ENCODE data around the gene HOXA11. TPM values are rescaled to one million over a fixed set of nuclear protein-coding genes. Genes with fewer than 3 reads are reported as not detected.

HOXA11 gene
- total RNA-seq, 1 experiment from 2014 or later: not detected

DNA sequence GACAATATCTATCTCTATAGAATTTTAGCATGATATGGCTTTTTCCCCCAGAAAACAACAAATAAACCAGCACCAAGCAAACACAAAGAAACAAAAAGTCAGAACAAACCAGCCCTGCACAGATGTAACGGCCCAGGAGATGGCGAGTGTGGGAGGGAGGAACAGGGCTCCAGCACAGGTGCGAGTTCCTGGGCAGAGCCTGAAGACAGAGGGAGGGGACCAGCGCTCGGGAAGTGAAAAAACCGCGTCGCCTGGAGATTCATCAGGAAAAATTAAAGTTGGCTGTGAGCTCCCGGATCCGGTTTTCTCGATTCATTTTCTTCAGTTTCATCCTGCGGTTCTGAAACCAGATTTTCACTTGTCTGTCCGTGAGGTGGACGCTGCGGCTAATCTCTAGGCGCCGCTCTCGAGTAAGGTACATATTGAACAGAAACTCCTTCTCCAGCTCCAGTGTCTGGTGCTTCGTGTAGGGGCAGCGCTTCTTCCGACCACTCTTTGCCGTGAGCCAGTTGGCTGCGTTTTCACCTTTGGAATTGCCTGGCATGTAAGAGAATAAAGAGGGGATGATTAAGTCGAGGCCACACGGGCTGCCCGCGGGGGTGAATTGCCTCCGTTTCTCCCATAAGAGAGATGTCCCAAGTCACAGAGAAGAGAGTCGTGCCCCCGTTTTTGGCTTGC is 13.3 kb downstream of the HOXA11 start:
- ChIA-PET POLR2A (no interaction called here), CTCF (interaction anchor here (1.1 to 3.7 kb wide), 2 partner anchors 8 to 11 kb away, joined by 5 to 22 read pairs; no protein-coding TSS in a partner anchor)
- no peak for ATAC-seq
- TF ChIP-seq SOX15 (CRISPR knock-in tag; IDR thresholded peaks at IDR 0.05) (no peak), ZNF263 (CRISPR knock-in tag; IDR thresholded peaks at IDR 0.05; ENCODE audit: low read depth) (no peak), ZNF671 (CRISPR knock-in tag; IDR thresholded peaks at IDR 0.05) (no peak)
- no peak for DNase-seq (ENCODE audit: low spot score)
- no peak overlapping the region for H3K27ac Mint-ChIP-seq
- peaks cover 25% of the 10 kb centered on the region for H3K4me1 Mint-ChIP-seq
- H3K36me3 Mint-ChIP-seq: 0 out of 2 replicates have a peak, but pooled peaks cover 2% of the 10 kb centered on the region
- H3K27me3 Mint-ChIP-seq (ENCODE audit: low read depth): peaks cover 99% of the 10 kb centered on the region
- H3K4me3 Mint-ChIP-seq: no peak overlapping the region
- no peaks in the 10 kb centered on the region for H3K9me3 Mint-ChIP-seq

GRCh38 chr7:27171325-27171636 is 13.8 kb downstream of the HOXA11 start:
- Mint-ChIP-seq H3K4me3 (no peak overlapping the region), H3K9me3 (no peaks in the 10 kb centered on the region), H3K36me3 (0 out of 2 replicates have a peak, but pooled peaks cover 2% of the 10 kb centered on the region), H3K4me1 (peaks cover 25% of the 10 kb centered on the region), H3K27me3 (ENCODE audit: low read depth) (peaks cover 99% of the 10 kb centered on the region), H3K27ac (no peak overlapping the region)
- POLR2A ChIA-PET: no interaction called here
- DNase-seq (ENCODE audit: low spot score) (no peak), ATAC-seq (no peak)
- TF ChIP-seq ZNF671 (CRISPR knock-in tag; IDR thresholded peaks at IDR 0.05) (no peak), ZNF121 (CRISPR knock-in tag; IDR thresholded peaks at IDR 0.05) (no peak), FOXP1 (CRISPR knock-in tag; IDR thresholded peaks at IDR 0.05; ENCODE audit: borderline replicate concordance) (no peak), USF2 (CRISPR knock-in tag; IDR thresholded peaks at IDR 0.05) (no peak), ATF1 (CRISPR knock-in tag; IDR thresholded peaks at IDR 0.05) (no peak), SP1 (CRISPR knock-in tag; conservative IDR thresholded peaks at IDR 0.05) (no peak)
- TF ChIP-seq, protein P1, sequence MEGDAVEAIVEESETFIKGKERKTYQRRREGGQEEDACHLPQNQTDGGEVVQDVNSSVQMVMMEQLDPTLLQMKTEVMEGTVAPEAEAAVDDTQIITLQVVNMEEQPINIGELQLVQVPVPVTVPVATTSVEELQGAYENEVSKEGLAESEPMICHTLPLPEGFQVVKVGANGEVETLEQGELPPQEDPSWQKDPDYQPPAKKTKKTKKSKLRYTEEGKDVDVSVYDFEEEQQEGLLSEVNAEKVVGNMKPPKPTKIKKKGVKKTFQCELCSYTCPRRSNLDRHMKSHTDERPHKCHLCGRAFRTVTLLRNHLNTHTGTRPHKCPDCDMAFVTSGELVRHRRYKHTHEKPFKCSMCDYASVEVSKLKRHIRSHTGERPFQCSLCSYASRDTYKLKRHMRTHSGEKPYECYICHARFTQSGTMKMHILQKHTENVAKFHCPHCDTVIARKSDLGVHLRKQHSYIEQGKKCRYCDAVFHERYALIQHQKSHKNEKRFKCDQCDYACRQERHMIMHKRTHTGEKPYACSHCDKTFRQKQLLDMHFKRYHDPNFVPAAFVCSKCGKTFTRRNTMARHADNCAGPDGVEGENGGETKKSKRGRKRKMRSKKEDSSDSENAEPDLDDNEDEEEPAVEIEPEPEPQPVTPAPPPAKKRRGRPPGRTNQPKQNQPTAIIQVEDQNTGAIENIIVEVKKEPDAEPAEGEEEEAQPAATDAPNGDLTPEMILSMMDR (IDR thresholded peaks at IDR 0.05): no peak
- CTCF ChIA-PET: interaction anchor here (1.1 to 3.7 kb wide), 2 partner anchors 8 to 10 kb away, joined by 5 to 22 read pairs; no protein-coding TSS in a partner anchor

DNA sequence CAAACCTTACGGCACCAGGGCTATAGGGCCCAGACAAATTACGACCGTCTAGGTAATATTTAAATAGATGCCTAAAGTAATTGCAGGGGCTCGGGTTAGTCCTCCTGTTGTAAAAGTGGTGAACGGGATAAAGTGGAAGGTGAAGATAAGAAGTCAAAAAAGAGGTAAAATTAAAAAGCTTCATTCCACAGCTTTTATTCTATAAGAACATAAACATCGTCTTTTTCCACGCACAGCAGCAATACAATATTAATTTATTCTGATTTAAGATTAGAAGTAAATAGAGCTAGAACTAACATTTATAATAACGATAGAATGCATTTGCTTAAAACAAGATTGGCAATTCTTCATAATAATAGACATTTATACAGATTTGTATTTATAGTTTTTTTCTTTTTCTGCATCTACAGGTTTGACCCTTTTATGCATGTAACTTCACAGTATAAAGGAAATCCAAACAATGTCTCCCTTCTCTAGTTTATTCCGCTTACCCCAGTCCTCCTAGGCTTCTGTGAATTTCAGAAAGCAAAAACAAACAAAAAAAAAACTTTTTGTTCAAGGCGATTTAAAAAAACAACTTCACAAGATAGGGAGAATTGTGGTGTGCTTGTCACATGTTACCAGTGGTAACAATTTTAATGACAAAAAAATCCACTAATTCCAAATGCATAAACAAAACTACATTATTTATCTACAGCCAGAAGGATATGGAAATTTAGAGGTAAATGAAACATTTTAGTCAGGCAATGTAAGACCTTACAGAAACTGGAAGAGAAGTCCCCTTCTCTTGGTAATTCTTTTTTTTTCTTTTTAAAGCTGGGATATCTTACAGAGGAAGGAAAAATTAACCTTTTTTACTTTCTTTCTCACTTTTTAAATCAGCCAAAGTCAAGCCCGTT is 14.4 kb downstream of the HOXA11 start:
- DNase-seq (ENCODE audit: low spot score) (no peak), ATAC-seq (no peak)
- H3K4me3 Mint-ChIP-seq: no peak overlapping the region
- H3K9me3 Mint-ChIP-seq: no peaks in the 10 kb centered on the region
- CTCF ChIA-PET: interaction anchor here (1.1 to 3.7 kb wide), 4 partner anchors 9 to 20 kb away, joined by 3 to 22 read pairs (median 5); no protein-coding TSS in a partner anchor
- H3K4me1 Mint-ChIP-seq: peaks cover 23% of the 10 kb centered on the region
- H3K27me3 Mint-ChIP-seq (ENCODE audit: low read depth): peaks cover 99% of the 10 kb centered on the region
- H3K27ac Mint-ChIP-seq: no peak overlapping the region
- H3K36me3 Mint-ChIP-seq: 0 out of 2 replicates have a peak, but pooled peaks cover 2% of the 10 kb centered on the region
- POLR2A ChIA-PET: no interaction called here
- TF ChIP-seq ZNF396 (CRISPR knock-in tag; IDR thresholded peaks at IDR 0.05; ENCODE audit: borderline replicate concordance) (no peak), SMAD3 (CRISPR knock-in tag; IDR thresholded peaks at IDR 0.05; ENCODE audit: borderline replicate concordance) (no peak), KAT7 (CRISPR knock-in tag; IDR thresholded peaks at IDR 0.05; ENCODE audit: borderline replicate concordance) (no peak), ZNF138 (CRISPR knock-in tag; conservative IDR thresholded peaks at IDR 0.05) (no peak), NFYB (CRISPR knock-in tag; conservative IDR thresholded peaks at IDR 0.05; ENCODE audit: low read depth) (no peak), ZNF317 (CRISPR knock-in tag; IDR thresholded peaks at IDR 0.05; ENCODE audit: borderline replicate concordance, low read depth) (no peak), ATF3 (CRISPR knock-in tag; conservative IDR thresholded peaks at IDR 0.05) (no peak), PRRX2 (CRISPR knock-in tag; IDR thresholded peaks at IDR 0.05) (no peak)
- TF ChIP-seq, protein P2, sequence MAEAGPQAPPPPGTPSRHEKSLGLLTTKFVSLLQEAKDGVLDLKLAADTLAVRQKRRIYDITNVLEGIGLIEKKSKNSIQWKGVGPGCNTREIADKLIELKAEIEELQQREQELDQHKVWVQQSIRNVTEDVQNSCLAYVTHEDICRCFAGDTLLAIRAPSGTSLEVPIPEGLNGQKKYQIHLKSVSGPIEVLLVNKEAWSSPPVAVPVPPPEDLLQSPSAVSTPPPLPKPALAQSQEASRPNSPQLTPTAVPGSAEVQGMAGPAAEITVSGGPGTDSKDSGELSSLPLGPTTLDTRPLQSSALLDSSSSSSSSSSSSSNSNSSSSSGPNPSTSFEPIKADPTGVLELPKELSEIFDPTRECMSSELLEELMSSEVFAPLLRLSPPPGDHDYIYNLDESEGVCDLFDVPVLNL (CRISPR knock-in tag; IDR thresholded peaks at IDR 0.05; ENCODE audit: borderline replicate concordance, low read depth): no peak
- TF ChIP-seq, protein P3, sequence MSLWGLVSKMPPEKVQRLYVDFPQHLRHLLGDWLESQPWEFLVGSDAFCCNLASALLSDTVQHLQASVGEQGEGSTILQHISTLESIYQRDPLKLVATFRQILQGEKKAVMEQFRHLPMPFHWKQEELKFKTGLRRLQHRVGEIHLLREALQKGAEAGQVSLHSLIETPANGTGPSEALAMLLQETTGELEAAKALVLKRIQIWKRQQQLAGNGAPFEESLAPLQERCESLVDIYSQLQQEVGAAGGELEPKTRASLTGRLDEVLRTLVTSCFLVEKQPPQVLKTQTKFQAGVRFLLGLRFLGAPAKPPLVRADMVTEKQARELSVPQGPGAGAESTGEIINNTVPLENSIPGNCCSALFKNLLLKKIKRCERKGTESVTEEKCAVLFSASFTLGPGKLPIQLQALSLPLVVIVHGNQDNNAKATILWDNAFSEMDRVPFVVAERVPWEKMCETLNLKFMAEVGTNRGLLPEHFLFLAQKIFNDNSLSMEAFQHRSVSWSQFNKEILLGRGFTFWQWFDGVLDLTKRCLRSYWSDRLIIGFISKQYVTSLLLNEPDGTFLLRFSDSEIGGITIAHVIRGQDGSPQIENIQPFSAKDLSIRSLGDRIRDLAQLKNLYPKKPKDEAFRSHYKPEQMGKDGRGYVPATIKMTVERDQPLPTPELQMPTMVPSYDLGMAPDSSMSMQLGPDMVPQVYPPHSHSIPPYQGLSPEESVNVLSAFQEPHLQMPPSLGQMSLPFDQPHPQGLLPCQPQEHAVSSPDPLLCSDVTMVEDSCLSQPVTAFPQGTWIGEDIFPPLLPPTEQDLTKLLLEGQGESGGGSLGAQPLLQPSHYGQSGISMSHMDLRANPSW (CRISPR knock-in tag; conservative IDR thresholded peaks at IDR 0.05; ENCODE audit: low read depth): no peak
- TF ChIP-seq, protein P4, sequence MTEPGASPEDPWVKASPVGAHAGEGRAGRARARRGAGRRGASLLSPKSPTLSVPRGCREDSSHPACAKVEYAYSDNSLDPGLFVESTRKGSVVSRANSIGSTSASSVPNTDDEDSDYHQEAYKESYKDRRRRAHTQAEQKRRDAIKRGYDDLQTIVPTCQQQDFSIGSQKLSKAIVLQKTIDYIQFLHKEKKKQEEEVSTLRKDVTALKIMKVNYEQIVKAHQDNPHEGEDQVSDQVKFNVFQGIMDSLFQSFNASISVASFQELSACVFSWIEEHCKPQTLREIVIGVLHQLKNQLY (CRISPR knock-in tag; IDR thresholded peaks at IDR 0.05): no peak
- TF ChIP-seq, protein P5, sequence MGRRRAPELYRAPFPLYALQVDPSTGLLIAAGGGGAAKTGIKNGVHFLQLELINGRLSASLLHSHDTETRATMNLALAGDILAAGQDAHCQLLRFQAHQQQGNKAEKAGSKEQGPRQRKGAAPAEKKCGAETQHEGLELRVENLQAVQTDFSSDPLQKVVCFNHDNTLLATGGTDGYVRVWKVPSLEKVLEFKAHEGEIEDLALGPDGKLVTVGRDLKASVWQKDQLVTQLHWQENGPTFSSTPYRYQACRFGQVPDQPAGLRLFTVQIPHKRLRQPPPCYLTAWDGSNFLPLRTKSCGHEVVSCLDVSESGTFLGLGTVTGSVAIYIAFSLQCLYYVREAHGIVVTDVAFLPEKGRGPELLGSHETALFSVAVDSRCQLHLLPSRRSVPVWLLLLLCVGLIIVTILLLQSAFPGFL (CRISPR knock-in tag; IDR thresholded peaks at IDR 0.05; ENCODE audit: borderline replicate concordance): no peak

All from WTC11 (cell line).